ENCODE results near the gene MAP2K2.

DNA sequence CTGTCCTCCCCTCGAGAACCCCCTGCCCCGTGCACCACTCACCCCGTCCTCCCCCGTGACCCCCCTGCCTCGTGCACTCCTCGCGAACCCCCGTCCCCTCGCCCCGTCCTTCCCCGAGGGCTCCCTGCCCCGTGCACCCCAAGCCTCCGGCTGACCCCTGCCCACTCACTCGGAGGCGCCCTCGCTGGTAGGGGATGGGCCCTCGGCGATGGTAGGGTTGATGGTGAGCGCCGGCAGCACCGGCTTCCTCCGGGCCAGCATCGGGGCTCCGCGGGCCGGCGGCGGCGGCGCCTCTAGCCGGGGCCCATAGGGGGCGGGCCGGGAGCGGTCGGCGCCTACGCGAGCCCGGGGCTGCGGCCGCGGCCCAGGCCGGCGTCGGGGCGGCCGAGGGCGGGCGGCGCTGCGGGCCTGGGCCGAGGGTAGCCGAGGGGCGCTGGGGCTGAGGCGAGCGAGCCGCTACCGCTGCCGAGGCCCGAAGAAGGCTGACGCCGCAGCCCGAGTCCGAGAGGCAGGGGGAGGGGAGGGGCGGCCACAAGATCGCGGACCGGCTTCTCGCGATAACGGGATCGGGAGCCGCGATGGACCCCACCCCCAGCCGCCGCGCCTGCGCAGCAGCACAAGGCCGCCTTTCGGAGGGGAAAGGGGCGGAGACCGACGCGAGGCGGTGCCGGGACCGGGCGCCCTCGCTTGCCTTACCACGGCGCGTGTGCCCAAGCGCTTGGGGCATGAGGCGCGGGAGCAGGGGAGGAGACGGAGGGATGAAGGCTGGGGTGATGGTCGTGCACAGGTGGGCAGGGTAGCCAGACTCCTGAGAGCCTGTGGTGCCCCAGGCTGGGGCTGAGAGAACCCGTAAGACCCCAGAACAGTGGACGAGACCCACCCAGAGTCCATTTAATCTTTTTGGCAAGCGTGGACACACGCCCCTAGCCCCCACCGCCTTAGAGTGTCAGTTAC, at the start of gene MAP2K2:
- TF ChIP-seq POLR2A (IDR thresholded peaks at IDR 0.05) (peak in 2 of 4 donors; percentile 76 to 80), POLR2AphosphoS5 (IDR thresholded peaks at IDR 0.05) (peak; percentile 62 to 77), EP300 (IDR thresholded peaks at IDR 0.05) (no peak)
- TF ChIP-seq, protein P1, sequence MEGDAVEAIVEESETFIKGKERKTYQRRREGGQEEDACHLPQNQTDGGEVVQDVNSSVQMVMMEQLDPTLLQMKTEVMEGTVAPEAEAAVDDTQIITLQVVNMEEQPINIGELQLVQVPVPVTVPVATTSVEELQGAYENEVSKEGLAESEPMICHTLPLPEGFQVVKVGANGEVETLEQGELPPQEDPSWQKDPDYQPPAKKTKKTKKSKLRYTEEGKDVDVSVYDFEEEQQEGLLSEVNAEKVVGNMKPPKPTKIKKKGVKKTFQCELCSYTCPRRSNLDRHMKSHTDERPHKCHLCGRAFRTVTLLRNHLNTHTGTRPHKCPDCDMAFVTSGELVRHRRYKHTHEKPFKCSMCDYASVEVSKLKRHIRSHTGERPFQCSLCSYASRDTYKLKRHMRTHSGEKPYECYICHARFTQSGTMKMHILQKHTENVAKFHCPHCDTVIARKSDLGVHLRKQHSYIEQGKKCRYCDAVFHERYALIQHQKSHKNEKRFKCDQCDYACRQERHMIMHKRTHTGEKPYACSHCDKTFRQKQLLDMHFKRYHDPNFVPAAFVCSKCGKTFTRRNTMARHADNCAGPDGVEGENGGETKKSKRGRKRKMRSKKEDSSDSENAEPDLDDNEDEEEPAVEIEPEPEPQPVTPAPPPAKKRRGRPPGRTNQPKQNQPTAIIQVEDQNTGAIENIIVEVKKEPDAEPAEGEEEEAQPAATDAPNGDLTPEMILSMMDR (IDR thresholded peaks at IDR 0.05) = peak in 3 of 6 experiments; percentile 45 to 57 (median 55)
